Prostate gland (tissue), 2 donors: Measurements from ENCODE around the gene RPTOR. TPM values are rescaled to one million over a fixed set of nuclear protein-coding genes. Genes with fewer than 3 reads are reported as not detected.

Experiments
- DNase-seq: peaks from one replicate; pipeline ENCODE4 v3.0.0-alpha.2; 2019; ENCODE audit warnings: low spot score
- H3K27ac ChIP-seq, 2 donors: fragments of 200-600 bp; sonication (generic); 2 replicates each; pipeline ENCODE4 v1.5.1; 2017 to 2019
- H3K27me3 ChIP-seq: fragments of 200-600 bp; sonication (generic); replicated peaks from 2 replicates; pipeline ENCODE4 v1.5.1; 2019; ENCODE audit not compliant: insufficient read depth
- H3K36me3 ChIP-seq, 2 donors: fragments of 200-600 bp; sonication (generic); 1 replicate in 1 of 2; 2 replicates in 1 of 2; pipeline versions ENCODE4 v1.5.1 to v1.8.1; 2017 to 2019
- H3K4me1 ChIP-seq: fragments of 200-600 bp; sonication (generic); replicated peaks from 2 replicates; pipeline ENCODE4 v1.5.1; 2019
- H3K4me3 ChIP-seq, 2 donors: fragments of 200-600 bp; sonication (generic); 2 replicates each; pipeline ENCODE4 v1.5.1; 2017 to 2019
- H3K9me3 ChIP-seq: fragments of 200-600 bp; sonication (generic); 2 replicates; pipeline ENCODE4 v1.5.1; 2017
- POLR2A ChIP-seq: fragments of 450-650 bp; IDR thresholded peaks from one replicate; pipeline ENCODE4 v1.6.1; 2016; ENCODE audit warnings: antibody characterized with exemption, mild to moderate bottlenecking
- POLR2AphosphoS5 ChIP-seq: sonication (generic); formaldehyde crosslinking; IDR thresholded peaks from one replicate; pipeline ENCODE4 v1.6.1; 2017; ENCODE audit warnings: antibody characterized with exemption
- WGBS: methylation state at CpG from one replicate; pipeline ENCODE4 v1.1.5; 2018; 5-methylcytosine and 5-hydroxymethylcytosine counted together
- intact Hi-C: fragments of 100-400 bp; cut with DNase I; formaldehyde crosslinking; loops from one replicate; pipeline ENCODE4 v1.14.2; 2022
- total RNA-seq, 2 donors: library from RNA; depleted of rRNA; stranded (reverse); fragments of >200 nt; gene quantifications; one replicate each; pipeline ENCODE4 v1.1.0, GENCODE V29; 2016
- TF ChIP-seq, protein P1 (sequence below), 4 experiments: fragments of 200-600 bp in 2 of 4; fragments of 450-650 bp in 2 of 4; sonication (generic) in 2 of 4; IDR thresholded peaks; 1 replicate in 3 of 4; 2 replicates in 1 of 4; pipeline ENCODE4 v1.5.1; 2016 to 2019; ENCODE audit warnings: antibody characterized with exemption in 4 of 4, mild to moderate bottlenecking in 2 of 4, moderate library complexity in 2 of 4

RPTOR gene
- total RNA-seq, 2 donors from 2014 or later: 30.3 to 62.5 TPM

DNA sequence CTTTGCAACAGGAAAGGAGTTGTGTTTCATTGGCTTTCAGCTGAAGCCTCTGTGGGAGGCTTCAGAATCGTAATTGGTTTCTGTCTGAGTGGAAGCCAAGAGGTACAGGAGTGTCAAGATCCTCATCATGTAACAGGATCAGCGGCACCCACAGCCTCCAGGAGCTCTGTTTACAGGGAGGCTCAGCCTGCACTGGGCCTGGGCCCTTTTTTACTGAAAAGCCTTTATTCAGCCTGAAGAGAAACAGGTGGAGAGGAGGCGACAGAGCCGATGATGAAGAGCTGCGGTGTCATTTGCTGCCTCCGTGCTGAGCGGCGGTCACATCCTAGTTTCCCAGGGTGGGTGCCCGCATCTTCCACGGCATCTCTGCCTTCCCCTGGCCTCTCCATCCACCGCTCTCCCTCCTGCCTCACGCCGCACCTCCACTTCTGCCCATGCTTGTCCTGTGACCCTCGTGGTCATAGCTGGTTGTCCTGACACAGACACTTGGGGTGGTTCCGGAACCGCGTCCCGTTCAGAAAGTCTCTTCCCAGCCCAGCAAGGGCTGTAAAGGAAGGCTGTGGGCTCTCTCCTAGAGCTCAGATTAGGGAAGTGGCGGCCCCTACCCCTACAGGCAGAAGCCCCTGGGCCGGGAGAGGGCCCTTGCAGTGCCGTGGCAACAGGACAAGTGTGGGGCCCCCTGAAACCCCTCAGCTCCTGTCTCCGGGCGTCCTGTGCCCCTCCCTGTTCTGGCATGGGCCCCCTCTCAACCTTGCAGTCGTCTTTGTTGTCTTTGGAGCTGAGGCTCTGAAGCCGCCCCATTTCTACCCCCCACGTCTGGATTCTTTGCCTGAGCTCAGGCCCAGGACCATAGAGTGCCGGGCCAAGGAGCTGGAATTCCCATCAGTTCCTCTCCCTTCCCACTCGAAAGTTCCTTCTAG lies 393.1 kb downstream of the RPTOR start:
- TF ChIP-seq POLR2AphosphoS5 (no peak), POLR2A (no peak)
- TF ChIP-seq, protein P1, sequence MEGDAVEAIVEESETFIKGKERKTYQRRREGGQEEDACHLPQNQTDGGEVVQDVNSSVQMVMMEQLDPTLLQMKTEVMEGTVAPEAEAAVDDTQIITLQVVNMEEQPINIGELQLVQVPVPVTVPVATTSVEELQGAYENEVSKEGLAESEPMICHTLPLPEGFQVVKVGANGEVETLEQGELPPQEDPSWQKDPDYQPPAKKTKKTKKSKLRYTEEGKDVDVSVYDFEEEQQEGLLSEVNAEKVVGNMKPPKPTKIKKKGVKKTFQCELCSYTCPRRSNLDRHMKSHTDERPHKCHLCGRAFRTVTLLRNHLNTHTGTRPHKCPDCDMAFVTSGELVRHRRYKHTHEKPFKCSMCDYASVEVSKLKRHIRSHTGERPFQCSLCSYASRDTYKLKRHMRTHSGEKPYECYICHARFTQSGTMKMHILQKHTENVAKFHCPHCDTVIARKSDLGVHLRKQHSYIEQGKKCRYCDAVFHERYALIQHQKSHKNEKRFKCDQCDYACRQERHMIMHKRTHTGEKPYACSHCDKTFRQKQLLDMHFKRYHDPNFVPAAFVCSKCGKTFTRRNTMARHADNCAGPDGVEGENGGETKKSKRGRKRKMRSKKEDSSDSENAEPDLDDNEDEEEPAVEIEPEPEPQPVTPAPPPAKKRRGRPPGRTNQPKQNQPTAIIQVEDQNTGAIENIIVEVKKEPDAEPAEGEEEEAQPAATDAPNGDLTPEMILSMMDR (IDR thresholded peaks at IDR 0.05): no peak
- H3K27ac ChIP-seq: no peak overlapping the region
- intact Hi-C loops: no loop called here
- WGBS: 81% methylated on average over 28 of the region's 28 CpGs
- no peaks in the 10 kb centered on the region for H3K9me3 ChIP-seq
- H3K4me3 ChIP-seq: no peak overlapping the region
- H3K36me3 ChIP-seq: no peaks in the 10 kb centered on the region
- no peaks in the 10 kb centered on the region for H3K4me1 ChIP-seq
- no peak for DNase-seq
- H3K27me3 ChIP-seq: no peaks in the 10 kb centered on the region

DNA sequence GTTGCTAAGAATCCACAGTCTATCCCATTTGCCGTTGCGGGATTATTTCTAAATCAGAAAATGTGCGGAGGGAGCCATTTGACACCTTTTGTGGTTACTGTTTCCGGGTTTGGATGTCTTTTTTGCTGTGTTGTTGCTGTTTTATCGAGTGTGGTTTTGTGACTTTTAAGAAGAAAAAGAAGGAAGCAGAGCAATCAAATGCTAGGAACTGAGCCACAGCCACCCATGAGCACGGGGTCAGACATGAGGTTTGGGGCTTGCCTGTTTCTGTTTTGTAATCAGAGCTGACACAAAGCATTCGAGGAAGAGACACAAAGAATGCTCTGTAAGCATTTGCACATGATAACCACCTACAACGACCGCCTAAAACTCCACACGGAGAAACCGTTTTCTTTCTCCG lies 393.9 kb downstream of the RPTOR start:
- DNase-seq: no peak
- WGBS: 79% methylated on average over 12 of the region's 12 CpGs
- Histone ChIP-seq H3K27ac (no peak overlapping the region), H3K4me1 (no peaks in the 10 kb centered on the region), H3K36me3 (no peaks in the 10 kb centered on the region), H3K4me3 (no peak overlapping the region), H3K27me3 (no peaks in the 10 kb centered on the region), H3K9me3 (no peaks in the 10 kb centered on the region)
- intact Hi-C loops: no loop called here
- no peak for TF ChIP-seq POLR2A
- TF ChIP-seq POLR2AphosphoS5: no peak
- TF ChIP-seq, protein P1 (IDR thresholded peaks at IDR 0.05): no peak

DNA sequence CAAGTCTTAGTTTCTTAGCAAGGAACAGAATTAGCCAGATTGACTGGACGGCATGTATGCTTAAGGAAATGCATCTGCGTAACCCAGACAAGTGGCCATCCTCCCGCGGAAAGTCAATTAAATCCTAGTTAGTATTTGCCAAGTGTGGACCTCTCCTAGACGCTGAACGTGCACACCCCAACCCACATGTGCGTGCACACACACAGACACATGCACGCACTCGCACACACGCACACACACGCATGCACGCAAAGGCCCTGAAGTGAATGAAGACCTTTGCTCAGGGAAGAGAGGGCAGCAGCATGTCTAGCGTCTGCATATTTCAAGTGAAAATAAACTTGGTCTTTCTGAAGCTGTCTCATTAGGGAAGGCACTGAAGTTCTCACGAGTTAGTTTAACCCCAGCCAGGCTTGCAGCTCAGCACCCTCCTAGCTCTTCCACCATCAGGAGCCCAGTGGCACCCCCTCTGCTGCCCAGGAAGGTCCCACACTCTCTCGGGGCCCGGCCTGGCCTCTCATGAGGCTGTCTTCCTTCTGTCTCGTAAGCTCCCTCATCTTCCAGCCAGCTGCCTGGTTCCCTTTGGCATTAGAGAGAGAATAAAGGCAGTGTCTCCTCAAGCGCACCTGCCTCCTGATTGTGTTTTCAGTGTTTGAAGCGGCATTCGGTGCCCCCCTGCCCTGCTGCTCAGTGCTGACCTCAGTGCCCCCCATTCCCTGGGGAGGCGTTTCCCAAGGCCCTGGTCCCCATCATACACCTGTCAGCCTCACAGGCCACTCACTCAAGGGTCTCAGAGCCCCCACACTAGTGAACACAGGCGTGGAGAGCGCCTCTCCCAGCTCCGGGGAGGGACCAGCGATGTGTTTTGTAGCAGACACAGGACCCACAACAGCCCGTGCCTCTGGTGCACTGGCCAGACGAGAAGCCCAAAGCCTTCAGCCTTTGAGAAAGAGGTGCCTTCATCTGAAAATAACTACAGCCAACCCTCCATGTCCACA lies 394.8 kb downstream of the RPTOR start:
- H3K27me3 ChIP-seq: no peaks in the 10 kb centered on the region
- no peaks in the 10 kb centered on the region for H3K9me3 ChIP-seq
- 93% methylated on average over 27 of the region's 27 CpGs for WGBS
- H3K36me3 ChIP-seq: no peaks in the 10 kb centered on the region
- TF ChIP-seq POLR2A: no peak
- TF ChIP-seq, protein P1 (IDR thresholded peaks at IDR 0.05): no peak
- no peak for TF ChIP-seq POLR2AphosphoS5
- H3K4me3 ChIP-seq: no peak overlapping the region
- intact Hi-C loops: no loop called here
- no peak for DNase-seq
- H3K27ac ChIP-seq: no peak overlapping the region
- H3K4me1 ChIP-seq: no peaks in the 10 kb centered on the region

DNA sequence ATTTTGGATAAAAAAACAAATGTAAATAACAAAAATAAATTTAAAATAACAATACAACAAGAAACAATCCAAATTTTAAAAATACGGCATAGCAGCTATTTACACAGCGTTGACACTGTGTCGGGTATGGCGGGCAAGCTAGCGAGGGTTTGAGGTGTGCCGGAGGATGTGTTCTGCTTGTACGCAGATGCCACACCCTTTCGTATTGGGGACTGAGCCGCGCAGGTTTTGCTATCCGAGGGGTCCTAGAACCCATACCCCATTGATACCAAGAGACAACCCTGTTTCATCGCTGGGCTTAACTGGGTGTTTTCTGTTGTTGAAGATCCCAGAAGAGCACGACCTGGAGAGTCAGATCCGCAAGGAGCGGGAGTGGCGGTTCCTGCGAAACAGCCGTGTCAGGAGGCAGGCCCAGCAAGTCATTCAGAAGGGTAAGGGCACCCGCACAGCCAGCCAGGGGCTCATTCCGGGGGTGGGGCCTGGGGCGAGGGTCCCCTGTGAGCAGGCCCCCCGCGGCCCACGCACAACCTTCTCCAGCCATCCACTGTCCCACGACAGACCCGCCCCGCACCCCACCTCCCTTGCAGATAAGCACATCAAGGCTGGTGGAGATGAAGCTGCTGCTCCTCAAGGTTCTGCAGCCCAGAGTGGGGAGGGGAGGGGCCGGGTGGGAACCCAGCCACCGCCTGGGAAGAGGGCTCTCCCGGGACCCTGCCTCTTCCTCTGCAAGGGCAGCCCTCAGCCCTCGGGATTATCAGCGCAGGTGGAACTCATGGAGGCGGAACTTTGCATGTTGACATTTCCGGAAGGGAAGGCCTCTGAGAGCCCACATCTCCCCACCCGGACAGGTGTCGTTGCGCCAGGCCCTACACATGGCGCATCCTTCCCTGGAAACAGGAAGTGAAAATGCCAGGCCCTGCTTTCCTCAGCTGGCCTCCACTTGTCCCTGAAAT lies 395.8 kb downstream of the RPTOR start:
- no peak overlapping the region for H3K4me3 ChIP-seq
- H3K36me3 ChIP-seq: no peaks in the 10 kb centered on the region
- TF ChIP-seq POLR2AphosphoS5: no peak
- TF ChIP-seq POLR2A: no peak
- TF ChIP-seq, protein P1 (IDR thresholded peaks at IDR 0.05): no peak
- H3K9me3 ChIP-seq: no peaks in the 10 kb centered on the region
- H3K4me1 ChIP-seq: no peaks in the 10 kb centered on the region
- intact Hi-C loops: no loop called here
- no peaks in the 10 kb centered on the region for H3K27me3 ChIP-seq
- WGBS: 89% methylated on average over 37 of the region's 38 CpGs
- H3K27ac ChIP-seq: no peak overlapping the region
- DNase-seq: no peak
